COR-L47 (cell line): Measurements from ENCODE around the gene EYS.
"Not testable (repeated sequence)": the region's sequence is repeated elsewhere in the genome, so short reads cannot be mapped to it uniquely, and the experiment has no call there.

Experiments used
- DNase-seq: peaks from one replicate; lab custom pipeline; 2025; lab: John Stamatoyannopoulos, UW

EYS gene

DNA sequence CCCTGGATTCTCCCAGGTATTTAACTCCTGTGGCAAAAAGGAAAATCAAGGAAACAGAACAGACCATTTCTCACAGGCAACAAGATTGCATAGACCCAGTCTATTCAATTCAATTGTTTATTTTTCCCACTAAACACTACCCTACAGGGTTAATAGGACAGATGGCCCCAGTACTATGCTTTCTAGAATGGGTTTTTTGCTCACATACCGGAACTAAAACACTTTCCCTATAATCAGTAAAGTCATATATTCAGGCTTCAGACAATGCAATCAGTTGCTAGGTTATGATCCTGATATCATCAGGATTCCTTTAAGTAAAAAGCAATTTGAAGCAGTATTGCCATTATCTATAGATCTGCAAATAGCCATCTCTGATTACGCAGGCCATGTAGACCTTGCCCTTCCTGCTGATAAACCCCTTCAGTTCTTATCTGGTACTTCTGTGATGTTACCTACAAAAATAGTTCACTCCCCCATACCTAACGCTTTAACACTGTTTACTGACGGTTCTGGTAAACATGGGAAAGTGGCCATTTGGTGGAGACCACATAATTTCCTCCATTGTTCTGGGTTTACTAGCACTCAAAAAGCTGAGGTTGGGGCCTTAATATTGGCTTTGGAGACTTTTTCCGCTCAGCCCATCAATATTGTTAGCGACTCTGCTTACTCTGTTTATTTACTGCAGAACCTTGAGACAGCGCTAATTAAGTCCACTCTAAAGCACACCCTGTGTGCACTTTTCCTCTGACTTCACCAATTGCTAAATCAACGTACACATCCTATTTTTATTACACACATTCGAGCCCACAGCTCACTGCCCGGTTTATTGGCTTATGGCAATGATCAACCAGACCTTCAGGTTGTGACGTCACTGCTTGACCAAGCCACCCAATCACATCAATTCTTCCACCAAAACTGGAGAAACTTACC, 1405.5 kb downstream of the EYS start:
- no peak for DNase-seq

DNA sequence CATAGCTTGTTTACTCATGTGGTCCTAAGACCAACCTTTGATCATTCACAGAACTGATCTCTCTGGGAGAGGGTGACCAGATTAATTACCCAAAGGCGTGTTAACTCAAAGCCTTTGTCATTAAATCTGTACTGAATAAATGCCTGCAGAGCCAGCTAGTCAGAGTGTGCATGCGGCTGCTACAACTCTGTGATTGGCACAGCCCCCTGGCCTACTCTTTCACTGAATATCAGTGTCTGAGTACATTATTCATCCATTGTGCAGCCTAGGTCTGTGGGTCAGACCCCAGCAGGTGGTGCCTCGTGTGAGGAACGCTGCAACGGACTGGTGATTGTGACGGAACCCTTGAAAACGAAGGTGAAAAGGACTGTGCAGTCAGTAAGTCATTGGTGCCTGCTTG, 1407.8 kb downstream of the EYS start:
- DNase-seq: no peak

- no peak for DNase-seq
Observed at GRCh38 chr6:64294034-64294433, 1413.0 kb downstream of the EYS start.

- no peak for DNase-seq
Observed at GRCh38 chr6:64293298-64293697, 1413.7 kb downstream of the EYS start.

DNA sequence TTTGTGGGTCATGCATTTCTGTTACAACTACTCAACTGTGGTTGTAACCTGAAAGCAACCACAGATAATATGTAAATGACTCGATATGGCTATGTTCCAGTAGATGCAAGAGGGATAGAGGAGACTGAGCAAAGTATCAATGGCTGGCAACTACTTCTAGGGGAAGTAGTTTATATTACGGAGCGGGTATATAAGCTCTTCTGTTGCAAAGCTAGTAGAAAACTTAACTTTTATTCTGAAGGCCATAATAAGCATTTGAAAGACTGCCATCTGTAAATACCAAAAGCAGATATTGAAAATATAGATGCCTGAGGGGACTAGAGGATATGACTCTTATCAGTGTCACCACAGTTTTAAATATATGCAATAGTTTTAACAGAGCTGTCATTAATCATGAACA, 1416.2 kb downstream of the EYS start:
- DNase-seq: no peak

- DNase-seq: no peak
Observed at GRCh38 chr6:64289931-64290330, 1417.1 kb downstream of the EYS start.

DNA sequence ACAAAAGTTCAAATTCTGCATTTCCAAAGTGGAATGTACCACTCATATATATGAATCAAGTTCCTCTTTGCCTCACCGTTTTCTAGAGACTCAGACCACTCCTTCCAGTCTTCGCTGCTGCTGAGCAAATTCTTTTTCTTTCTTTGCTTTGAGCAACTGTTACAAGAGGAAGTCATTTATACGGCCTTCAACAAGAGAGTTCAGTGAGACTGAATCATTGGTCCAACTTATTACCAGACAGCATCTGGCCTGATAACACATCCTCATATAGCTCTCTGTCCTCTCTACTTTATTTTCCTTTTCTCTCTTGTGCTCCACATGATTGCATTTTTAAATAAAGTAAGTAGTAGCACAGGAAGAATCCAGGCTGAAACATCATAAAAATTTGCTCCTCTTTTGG, 1418.7 kb downstream of the EYS start:
- no peak for DNase-seq

DNA sequence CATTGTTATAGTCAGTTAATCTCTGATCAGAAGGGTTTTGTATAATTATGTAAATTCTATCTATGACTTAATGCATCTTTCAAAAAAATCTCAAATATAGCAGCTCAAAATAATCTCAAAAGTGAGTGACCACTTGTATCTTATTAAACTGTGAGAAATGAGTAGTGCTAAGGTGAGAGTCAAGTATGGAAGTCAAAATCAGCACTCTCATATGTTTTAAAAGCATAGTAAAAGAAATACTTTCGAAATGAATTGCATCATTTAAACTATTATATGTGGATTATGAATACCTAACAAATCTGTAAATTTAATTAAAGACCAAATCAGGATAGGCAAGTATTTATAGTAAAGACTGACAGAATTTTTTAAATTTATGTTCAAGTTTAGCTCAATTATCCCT, 1425.9 kb downstream of the EYS start:
- DNase-seq: no peak

- peak; percentile 66 for DNase-seq
Observed at GRCh38 chr6:64280569-64280968, 1426.5 kb downstream of the EYS start.

DNA sequence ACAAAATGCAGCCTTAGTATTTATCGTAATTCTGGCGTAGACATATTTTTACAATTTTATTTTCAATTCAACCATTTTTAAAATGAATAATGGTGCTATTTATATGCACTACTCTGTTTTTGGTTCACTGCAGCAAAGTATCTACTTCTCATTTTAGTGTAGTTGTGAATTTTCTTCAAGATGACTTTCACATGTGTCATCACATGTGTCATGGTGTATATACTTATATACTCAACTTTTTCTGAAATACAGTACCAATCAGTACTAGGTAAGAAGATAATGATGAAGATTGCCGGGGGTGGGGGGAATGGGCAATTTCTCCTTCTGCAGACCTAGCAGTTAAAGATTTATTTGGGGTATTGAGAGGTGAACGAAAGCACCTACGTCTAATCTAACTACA, 1436.9 kb downstream of the EYS start:
- no peak for DNase-seq

- DNase-seq: no peak
Observed at GRCh38 chr6:64266351-64266821, 1440.6 kb downstream of the EYS start.

DNA sequence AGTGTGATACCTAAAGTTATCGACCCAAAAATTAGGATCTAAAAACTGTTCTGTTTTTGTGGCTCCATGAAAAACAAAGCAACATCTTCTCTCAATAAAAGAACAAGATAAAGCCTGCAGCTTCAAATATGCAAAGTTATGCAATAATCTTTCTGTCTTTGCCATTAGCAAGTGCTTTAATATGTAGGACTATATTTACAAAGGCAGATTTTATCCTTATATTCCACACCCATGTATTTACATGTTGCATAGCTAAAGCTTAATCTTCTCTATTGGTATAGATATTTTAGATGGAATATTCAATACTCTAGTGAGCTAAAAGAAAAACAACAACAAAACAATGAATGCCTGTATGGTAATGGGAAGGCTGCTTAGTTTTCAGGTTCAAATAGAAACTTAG, 1443.2 kb downstream of the EYS start:
- no peak for DNase-seq

GRCh38 chr6:64259372-64259771, 1447.7 kb downstream of the EYS start:
- no peak for DNase-seq

DNA sequence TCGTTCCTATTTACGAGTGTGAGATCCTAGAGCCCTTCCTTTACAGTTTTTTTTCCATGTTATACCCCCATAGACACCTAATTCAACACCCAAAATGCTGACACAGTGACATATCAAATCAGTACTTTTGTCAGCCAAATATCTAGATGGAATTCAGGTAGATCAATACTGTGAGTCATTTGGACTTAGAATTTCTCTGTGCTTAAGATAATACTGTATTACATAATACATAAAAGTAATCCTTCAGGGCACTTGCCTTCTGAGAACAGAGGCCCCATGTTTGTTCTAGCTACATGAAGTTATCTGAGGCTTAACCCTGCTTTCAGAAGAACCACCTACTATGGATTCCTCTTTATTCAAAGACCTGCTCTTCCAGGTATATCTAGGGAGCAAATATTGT, 1448.3 kb downstream of the EYS start:
- no peak for DNase-seq

DNA sequence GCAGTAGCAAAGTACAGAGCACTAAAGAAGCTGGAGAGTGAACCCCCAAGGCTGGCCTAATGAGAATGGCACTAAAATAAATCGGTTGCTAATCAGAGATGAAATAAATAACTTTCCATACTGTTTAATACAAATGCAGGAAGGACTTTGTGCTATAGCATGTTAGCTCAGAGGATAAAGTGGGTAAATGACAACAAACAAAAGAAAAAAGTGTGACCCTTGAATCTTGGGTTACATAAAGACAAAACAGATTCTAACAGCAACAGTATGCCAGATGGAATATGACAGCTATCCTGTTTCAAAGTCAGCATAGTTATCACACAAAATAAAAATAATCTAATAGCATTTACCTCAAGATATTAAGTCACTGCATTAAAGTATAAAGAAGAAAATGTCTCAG, 1448.7 kb downstream of the EYS start:
- DNase-seq: no peak

DNA sequence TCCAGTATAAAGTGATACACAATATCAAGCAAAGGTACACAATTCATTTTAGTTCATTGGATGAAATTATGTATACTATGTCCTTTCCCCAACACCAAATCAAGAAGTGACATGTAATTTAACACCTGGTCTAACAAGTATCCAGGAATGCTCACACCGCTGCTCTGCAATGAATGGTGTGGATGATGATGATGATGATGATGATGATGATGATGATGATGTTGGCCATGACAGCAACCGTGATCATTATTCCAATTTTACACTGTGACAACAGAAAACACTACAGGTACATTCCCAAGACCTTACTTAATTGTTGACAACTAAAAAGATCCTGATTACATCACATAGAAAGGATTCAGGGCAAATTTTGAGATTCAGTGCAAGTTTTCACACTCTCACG, 1449.4 kb downstream of the EYS start:
- DNase-seq: no peak

DNA sequence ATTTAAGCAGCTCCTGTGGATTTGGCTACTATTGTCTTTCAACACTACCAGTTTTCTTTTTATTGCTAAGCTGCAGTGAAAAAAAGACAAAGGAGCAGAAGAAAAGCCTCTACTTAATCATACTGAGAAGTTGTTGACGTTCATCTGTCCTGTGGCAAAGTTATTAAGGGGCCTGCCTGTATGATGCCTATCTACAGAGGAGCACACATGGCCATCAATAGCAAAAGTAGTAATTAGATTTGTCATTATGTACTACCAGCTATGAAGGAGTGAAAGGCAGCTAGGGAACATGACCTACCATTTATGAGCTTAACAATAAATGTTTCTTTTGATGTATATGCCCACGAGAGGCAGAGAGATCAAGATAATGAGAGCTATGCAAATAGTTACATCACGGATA, 1450.5 kb downstream of the EYS start:
- no peak for DNase-seq

- DNase-seq: no peak
Observed at GRCh38 chr6:64255000-64255399, 1452.0 kb downstream of the EYS start.

DNA sequence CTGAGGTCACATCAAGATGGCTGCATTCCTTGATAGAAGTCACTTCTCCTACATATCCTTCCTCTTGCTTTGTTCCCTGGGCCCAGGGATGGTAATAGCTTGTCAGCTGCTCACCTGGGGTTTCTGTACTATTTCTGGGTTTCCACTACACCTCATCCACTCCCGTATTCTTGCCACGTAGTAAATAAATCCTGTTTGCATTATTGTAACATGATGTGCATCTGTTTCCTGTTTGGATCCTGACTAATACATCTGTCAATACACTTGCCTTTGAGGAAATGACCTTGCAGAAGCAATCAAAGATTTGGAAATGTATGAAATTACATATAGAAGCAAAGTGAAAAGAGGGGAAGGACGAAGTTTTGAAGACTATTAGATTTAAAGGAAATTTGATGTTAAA, 1452.5 kb downstream of the EYS start:
- peak; percentile 15 for DNase-seq

GRCh38 chr6:64252256-64252655, 1454.8 kb downstream of the EYS start:
- DNase-seq: no peak

GRCh38 chr6:64250126-64250525, 1456.9 kb downstream of the EYS start:
- no peak for DNase-seq

DNA sequence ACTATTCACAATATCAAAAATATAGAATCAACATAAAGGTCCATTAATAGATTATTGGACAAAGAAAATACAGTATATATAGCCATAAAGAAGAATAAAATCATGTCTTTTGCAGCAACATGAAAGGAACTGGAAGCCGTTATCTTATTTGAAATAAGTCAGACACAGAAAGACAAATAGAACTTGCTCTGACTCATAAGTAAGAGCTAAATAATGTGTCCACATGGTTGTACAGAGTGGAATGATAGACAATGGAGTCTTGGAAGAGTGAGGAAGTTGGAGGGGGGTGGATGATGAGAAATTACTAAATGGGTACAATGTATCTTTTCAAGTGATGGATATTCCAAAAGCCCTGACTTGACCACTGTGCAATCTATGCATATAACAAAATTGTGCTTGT, 1457.9 kb downstream of the EYS start:
- DNase-seq: no peak

GRCh38 chr6:64243618-64244017, 1463.4 kb downstream of the EYS start:
- DNase-seq: no peak

DNA sequence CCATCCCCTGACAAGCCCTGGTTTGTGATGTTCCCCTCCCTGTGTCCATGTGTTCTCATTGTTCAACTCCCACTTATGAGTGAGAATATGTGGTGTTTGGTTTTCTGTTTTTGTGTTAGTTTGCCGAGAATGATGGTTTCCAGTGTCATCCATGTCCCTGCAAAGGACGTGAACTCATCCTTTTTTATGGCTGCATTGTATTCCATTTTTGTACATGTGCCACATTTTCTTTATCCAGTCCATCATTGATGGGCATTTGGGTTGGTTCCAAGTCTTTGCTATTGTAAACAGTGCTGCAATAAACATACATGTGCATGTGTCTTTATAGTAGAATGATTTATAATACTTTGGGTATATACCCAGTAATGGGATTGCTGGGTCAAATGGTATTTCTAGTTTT, 1468.1 kb downstream of the EYS start:
- DNase-seq: not testable (repeated sequence)
